Epithelial cell of prostate (primary cell): ENCODE data around the gene DACH1.

Experiments used
- DNase-seq: peaks from one replicate; pipeline ENCODE4 v3.0.0-alpha.2; 2011; ENCODE audit warnings: low read depth, low spot score
- H3K27ac ChIP-seq: fragments of 450-650 bp; 2 replicates; pipeline ENCODE4 v1.5.1; 2017; ENCODE audit warnings: mild to moderate bottlenecking

DACH1 gene

DNA sequence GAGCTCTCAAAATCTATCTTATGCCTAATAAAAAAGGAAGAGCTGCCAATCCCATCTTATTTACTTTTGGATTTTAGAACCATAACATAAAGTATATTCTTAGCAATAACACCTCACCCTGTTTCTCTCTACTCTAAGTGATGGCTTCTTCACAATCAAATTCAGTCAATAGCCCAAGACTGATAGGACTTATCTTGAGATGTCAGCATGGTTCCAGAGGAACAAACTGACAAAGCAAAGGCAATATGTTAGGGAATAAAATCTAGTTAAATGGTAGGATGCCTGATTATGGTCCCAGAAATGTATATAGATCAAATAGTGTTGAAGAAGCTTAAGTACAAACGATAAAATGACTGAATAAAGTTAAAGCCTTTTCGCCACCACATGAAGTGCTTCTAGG lies 36.3 kb downstream of the DACH1 start:
- DNase-seq: no peak
- H3K27ac ChIP-seq: no peak overlapping the region

DNA sequence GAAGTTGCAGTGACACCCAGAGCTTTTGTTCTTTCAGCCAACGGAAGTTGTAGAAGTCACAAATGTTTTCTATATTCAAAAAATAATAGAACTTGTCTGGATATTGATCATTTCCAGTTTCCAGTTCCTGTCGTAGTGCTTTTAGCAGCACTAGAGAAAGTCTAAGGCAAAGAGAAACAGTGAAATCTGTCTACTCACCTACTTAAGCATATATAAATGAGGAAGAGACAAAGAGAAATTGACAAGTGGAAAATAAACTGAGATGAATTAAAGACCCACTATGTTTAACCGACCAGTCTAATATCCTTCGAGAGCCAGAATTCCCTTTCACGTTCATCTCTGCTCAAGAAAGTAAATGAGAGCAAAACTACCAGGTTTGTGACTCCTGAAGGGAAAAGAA lies 36.7 kb downstream of the DACH1 start:
- no peak for DNase-seq

DNA sequence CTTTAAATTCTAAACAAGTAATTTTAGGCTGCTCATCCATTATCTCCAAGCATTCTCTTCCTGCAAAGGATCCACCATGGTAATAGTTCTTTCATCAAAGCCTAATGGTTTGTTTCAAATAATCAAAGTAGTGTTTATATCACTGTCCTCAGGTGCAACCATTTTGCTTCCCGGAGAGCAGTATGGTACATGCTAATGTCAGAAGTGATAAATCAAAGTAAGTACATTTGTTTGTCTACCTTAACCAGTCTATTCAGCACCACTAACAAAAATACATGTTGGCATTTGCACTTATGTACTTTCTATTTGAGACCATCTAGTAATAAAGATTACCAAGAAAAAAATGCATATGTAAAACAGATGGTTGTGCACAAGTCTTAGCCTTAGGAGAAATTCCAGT lies 37.5 kb downstream of the DACH1 start:
- no peak for DNase-seq
- H3K27ac ChIP-seq: no peak overlapping the region

More for the DNA sequence above, 36.7 kb downstream of the DACH1 start:
- H3K27ac ChIP-seq: no peak overlapping the region

- no peak overlapping the region for H3K27ac ChIP-seq
- no peak for DNase-seq
Observed at GRCh38 chr13:71828564-71828963, 38.4 kb downstream of the DACH1 start.

- DNase-seq: no peak
- H3K27ac ChIP-seq: no peak overlapping the region
Observed at GRCh38 chr13:71828117-71828516, 38.9 kb downstream of the DACH1 start.

GRCh38 chr13:71827241-71827640 lies 39.8 kb downstream of the DACH1 start:
- no peak overlapping the region for H3K27ac ChIP-seq
- DNase-seq: no peak

DNA sequence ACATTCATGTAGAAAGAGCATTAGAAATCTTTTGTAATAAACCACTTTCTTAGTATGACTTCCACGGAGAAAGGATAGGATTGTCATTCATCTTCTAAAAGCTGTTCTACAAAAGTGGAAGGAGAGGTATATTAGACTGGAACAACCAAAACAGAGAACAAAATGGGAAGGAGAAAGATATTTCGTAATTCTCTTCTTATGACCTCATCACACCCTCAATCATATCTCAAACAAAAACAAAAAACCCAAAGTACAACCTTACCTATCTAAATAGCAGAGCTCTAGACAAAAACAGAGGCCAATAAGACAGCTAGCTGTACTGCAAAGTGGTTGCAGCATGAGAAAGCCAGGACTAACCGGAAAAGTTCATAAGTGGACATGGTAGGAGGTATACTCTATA lies 46.3 kb downstream of the DACH1 start:
- DNase-seq: no peak
- no peak overlapping the region for H3K27ac ChIP-seq

DNA sequence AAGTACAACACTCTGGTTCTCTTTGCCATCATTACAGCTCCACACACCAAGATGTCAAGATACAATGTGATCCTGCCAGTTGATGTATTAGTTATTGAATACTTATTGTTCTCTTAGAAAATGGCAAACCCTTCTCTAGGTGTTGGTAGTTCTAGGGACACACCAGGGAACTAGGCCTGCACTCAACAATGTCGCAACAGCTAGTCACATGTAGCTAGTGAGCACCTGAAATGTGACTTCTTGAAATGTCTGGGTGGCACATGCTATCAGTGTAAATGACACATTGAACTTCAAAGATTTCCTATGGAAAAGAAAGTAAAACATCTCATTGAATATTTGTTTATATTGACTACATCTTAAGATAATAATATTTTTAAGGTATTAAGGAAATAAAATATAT lies 49.7 kb downstream of the DACH1 start:
- no peak overlapping the region for H3K27ac ChIP-seq
- no peak for DNase-seq

GRCh38 chr13:71814806-71815360 lies 52.1 kb downstream of the DACH1 start:
- no peak overlapping the region for H3K27ac ChIP-seq
- no peak for DNase-seq

DNA sequence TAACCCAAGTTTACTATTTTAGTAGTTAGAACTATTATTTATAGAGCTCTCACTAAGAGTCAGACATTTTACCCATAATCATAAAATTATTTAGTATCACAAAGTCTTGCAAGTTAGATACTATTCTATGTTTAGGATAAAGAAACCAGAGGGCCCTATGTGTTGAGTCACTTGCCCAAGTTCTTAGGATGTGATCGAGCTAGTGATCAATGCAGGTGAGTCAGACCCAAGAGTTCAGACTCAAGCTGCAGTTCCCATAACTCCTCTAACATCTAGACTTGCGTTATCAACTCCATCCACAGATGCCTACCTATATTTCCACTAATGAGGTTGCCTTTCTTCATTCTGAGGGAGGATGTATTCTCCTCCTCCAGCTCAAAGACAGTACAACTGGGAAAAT lies 53.8 kb downstream of the DACH1 start:
- no peak for DNase-seq
- no peak overlapping the region for H3K27ac ChIP-seq

- H3K27ac ChIP-seq: no peak overlapping the region
- DNase-seq: no peak
Observed at GRCh38 chr13:71811344-71811743, 55.7 kb downstream of the DACH1 start.

- DNase-seq: no peak
- no peak overlapping the region for H3K27ac ChIP-seq
Observed at GRCh38 chr13:71808708-71809107, 58.3 kb downstream of the DACH1 start.

GRCh38 chr13:71806886-71807285 lies 60.1 kb downstream of the DACH1 start:
- H3K27ac ChIP-seq: no peak overlapping the region
- DNase-seq: no peak

DNA sequence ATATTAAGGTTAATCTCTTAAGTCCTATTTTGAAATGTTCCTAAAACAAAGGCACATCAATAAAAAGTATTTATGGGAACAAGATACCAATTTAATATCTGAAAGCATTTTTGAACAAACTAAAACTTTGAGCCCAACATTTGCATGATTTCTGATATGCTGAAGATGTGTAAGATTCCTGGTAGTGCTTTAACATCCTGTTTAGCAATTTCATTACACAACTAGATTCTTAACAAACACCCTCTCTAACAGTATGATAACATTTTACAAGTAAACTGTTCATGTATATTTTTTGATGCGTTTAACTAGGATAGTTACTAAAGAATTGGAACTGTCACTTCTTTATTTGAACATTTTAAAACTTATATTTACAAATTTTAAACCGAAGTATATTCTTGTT lies 63.9 kb downstream of the DACH1 start:
- DNase-seq: no peak
- no peak overlapping the region for H3K27ac ChIP-seq

DNA sequence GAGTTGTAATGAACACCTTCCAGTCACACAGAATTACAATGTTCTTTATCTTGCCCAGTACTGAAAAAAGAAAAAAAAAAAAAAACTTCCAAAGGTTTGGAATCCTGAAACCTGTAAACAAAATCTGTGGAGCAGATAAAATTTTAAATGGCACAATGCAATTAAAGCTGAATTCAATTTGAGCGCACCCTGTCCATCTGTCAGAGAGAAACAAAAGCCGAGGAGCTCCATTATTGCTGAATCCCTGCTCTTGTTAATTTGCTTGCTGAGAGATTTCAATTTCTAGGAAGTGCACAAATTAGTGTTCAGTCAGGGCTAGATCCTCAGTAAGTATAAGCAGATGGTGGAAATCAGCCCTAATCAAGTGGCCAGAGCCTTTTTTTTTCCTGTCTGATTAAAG lies 65.2 kb downstream of the DACH1 start:
- no peak for DNase-seq

DNA sequence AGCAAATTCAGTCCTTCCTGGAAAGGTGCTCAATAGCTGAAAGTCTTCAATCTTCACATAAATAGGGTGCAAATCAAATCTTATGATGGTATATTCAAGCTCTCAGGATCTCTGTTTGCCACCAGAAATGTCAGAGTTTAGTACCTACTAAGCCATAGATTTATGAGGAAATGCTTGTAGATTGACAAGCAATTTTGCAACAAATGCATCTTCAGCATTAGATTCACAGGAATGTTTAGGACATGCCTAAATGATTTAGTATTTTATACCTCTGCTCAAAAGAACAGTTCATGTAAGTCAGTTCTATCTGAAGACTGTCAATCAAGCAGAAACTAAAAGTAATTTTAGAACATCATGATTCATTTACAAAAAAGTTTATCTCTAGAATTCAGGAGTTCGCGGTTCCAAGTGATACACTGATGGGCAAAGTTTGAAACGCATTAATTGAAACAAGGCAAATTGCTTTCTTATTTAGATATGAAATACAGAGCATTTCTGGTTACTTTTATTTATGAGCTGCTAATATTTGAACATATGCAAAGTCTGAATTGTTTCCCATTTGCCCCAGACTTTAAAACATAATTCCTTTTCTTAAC lies 65.7 kb downstream of the DACH1 start:
- H3K27ac ChIP-seq: no peak overlapping the region
- DNase-seq: no peak

More for the DNA sequence above, 65.2 kb downstream of the DACH1 start:
- H3K27ac ChIP-seq: no peak overlapping the region

- no peak for DNase-seq
- no peak overlapping the region for H3K27ac ChIP-seq
Observed at GRCh38 chr13:71799324-71799723, 67.7 kb downstream of the DACH1 start.

GRCh38 chr13:71798707-71799106 lies 68.3 kb downstream of the DACH1 start:
- DNase-seq: no peak
- no peak overlapping the region for H3K27ac ChIP-seq

GRCh38 chr13:71797517-71797916 lies 69.5 kb downstream of the DACH1 start:
- H3K27ac ChIP-seq: no peak overlapping the region
- no peak for DNase-seq

GRCh38 chr13:71789693-71790329 lies 77.2 kb downstream of the DACH1 start:
- DNase-seq: no peak
- no peak overlapping the region for H3K27ac ChIP-seq

DNA sequence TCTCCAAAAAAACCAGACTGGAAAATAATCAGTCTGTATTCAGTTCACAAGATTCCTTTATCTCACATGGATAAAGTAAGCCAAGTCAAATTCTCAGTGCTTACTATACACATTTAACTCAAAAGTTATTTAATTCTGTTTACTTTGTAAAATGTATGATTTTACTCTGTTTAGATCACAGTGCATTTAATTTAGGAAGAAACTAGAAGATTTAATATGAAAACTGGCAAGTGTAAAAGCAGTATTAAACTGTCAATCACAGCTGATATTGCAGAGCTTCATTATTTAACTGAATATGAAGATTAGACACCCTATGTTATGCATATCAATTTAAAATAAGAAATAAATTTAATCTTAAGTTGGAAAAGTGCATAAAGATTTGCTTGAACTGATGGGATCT lies 78.0 kb downstream of the DACH1 start:
- DNase-seq: no peak
- no peak overlapping the region for H3K27ac ChIP-seq

GRCh38 chr13:71787414-71787813 lies 79.6 kb downstream of the DACH1 start:
- no peak for DNase-seq

More at GRCh38 chr13:71787414-71787813, 79.6 kb downstream of the DACH1 start:
- no peak overlapping the region for H3K27ac ChIP-seq
